ENCODE measurements around the gene MACROH2A2. TPM values are rescaled to one million over a fixed set of nuclear protein-coding genes. Genes with fewer than 3 reads are reported as not detected.

MACROH2A2 gene
- 31.2 and 36.5 TPM in 2 replicates for total RNA-seq
- long read RNA-seq, transcript H2AFY2-201 (9 exons, 1,980 nt) = major isoform, 98 of 106 reads
- long read RNA-seq, partial matches to known transcripts = 3 of 106 reads
- long read RNA-seq, other reads (novel, unspliced or antisense) = 5 of 106 reads

- H3K4me1 Mint-ChIP-seq (ENCODE audit: unreplicated experiment) = peaks cover 27% of the 10 kb centered on the region
- no peaks in the 10 kb centered on the region for H3K36me3 Mint-ChIP-seq (ENCODE audit: unreplicated experiment)
Observed at GRCh38 chr10:70052462-70053217, at the start of gene MACROH2A2. TSS of gene MACROH2A2 (plus strand) at chr10:70052846. CDS start at chr10:70075659, 22,813 bp downstream.

GRCh38 chr10:70007116-70007820 is 45.4 kb upstream of the MACROH2A2 start:
- no peak for DNase-seq (ENCODE audit: extremely low spot score, unreplicated experiment)
- H3K9me3 Mint-ChIP-seq (ENCODE audit: unreplicated experiment) = peaks cover 21% of the 10 kb centered on the region
- no peak for TF ChIP-seq CTCF (IDR thresholded peaks at IDR 0.05)
- peaks cover 80% of the 10 kb centered on the region for H3K27me3 Mint-ChIP-seq (ENCODE audit: unreplicated experiment)
- H3K27ac Mint-ChIP-seq (ENCODE audit: unreplicated experiment) = no peak overlapping the region
- no peaks in the 10 kb centered on the region for H3K36me3 Mint-ChIP-seq (ENCODE audit: unreplicated experiment)
- no peaks in the 10 kb centered on the region for H3K4me1 Mint-ChIP-seq (ENCODE audit: unreplicated experiment)
- no peak overlapping the region for H3K4me3 Mint-ChIP-seq (ENCODE audit: unreplicated experiment)

More at GRCh38 chr10:70052462-70053217, at the start of gene MACROH2A2:
- Mint-ChIP-seq H3K4me3 (ENCODE audit: unreplicated experiment) (peak within 1 kb of the TSS; percentile 86), H3K27me3 (ENCODE audit: unreplicated experiment) (no peaks in the 10 kb centered on the region), H3K9me3 (ENCODE audit: unreplicated experiment) (no peaks in the 10 kb centered on the region), H3K27ac (ENCODE audit: unreplicated experiment) (peak within 1 kb of the TSS; percentile 93)
- DNase-seq (ENCODE audit: extremely low spot score, unreplicated experiment) = peak; percentile 91
- TF ChIP-seq CTCF (IDR thresholded peaks at IDR 0.05) = peak; percentile 67

- H3K27me3 Mint-ChIP-seq (ENCODE audit: unreplicated experiment) = peaks cover 56% of the 10 kb centered on the region
- no peak overlapping the region for H3K4me3 Mint-ChIP-seq (ENCODE audit: unreplicated experiment)
- H3K9me3 Mint-ChIP-seq (ENCODE audit: unreplicated experiment) = peaks cover 20% of the 10 kb centered on the region
- peaks cover 5% of the 10 kb centered on the region for H3K36me3 Mint-ChIP-seq (ENCODE audit: unreplicated experiment)
- TF ChIP-seq CTCF (IDR thresholded peaks at IDR 0.05) = no peak
- no peak overlapping the region for H3K27ac Mint-ChIP-seq (ENCODE audit: unreplicated experiment)
- peaks cover 4% of the 10 kb centered on the region for H3K4me1 Mint-ChIP-seq (ENCODE audit: unreplicated experiment)
- no peak for DNase-seq (ENCODE audit: extremely low spot score, unreplicated experiment)
Observed at GRCh38 chr10:70031215-70031614, 21.4 kb upstream of the MACROH2A2 start.

- H3K27me3 Mint-ChIP-seq (ENCODE audit: unreplicated experiment) = peaks cover 57% of the 10 kb centered on the region
- peaks cover 5% of the 10 kb centered on the region for H3K36me3 Mint-ChIP-seq (ENCODE audit: unreplicated experiment)
- H3K4me3 Mint-ChIP-seq (ENCODE audit: unreplicated experiment) = no peak overlapping the region
- DNase-seq (ENCODE audit: extremely low spot score, unreplicated experiment) = no peak
- H3K27ac Mint-ChIP-seq (ENCODE audit: unreplicated experiment) = no peak overlapping the region
- H3K9me3 Mint-ChIP-seq (ENCODE audit: unreplicated experiment) = peaks cover 16% of the 10 kb centered on the region
- H3K4me1 Mint-ChIP-seq (ENCODE audit: unreplicated experiment) = peaks cover 4% of the 10 kb centered on the region
- no peak for TF ChIP-seq CTCF (IDR thresholded peaks at IDR 0.05)
Observed at GRCh38 chr10:70032667-70033289, 19.9 kb upstream of the MACROH2A2 start.
